ENCODE results near the gene PLEKHG3.

GRCh38 chr14:64732536-64733120 lies 28.4 kb downstream of the PLEKHG3 start:
- no peak for TF ChIP-seq CTCF (conservative IDR thresholded peaks at IDR 0.05; ENCODE audit: low read length)
- no peak for TF ChIP-seq EZH2phosphoT487 (IDR thresholded peaks at IDR 0.05; ENCODE audit: borderline replicate concordance, low read depth, low read length)

All from OCI-LY7 (cell line).